Brain microvascular endothelial cell (primary cell): Measurements from ENCODE around the gene ZFAND2A.
A peak's percentile ranks its signal among the peaks of the same experiment; 100 is the strongest.
"Not testable (repeated sequence)": the region's sequence is repeated elsewhere in the genome, so short reads cannot be mapped to it uniquely, and the experiment has no call there.

ENCODE experiments used
- DNase-seq: peaks from one replicate; pipeline ENCODE4 v3.0.0-alpha.2; 2020
- H3K27ac ChIP-seq: fragments of 250-450 bp; sonication (Bioruptor Pico); 2 replicates; pipeline ENCODE4 v1.5.1; 2020; ENCODE audit warnings: mild to moderate bottlenecking, moderate library complexity
- H3K27me3 ChIP-seq: fragments of 250-450 bp; sonication (Bioruptor Pico); replicated peaks from 2 replicates; pipeline ENCODE4 v1.5.1; 2020; ENCODE audit warnings: mild to moderate bottlenecking
- H3K36me3 ChIP-seq: fragments of 250-450 bp; sonication (Bioruptor Pico); replicated peaks from 2 replicates; pipeline ENCODE4 v1.5.1; 2020; ENCODE audit warnings: mild to moderate bottlenecking
- H3K4me3 ChIP-seq: 2 replicates; pipeline ENCODE4 v1.5.1; 2011; ENCODE audit warnings: low read depth, mild to moderate bottlenecking, control low read depth, low read length, moderate library complexity
- in situ Hi-C: cut with HindIII; loops from 2 replicates; pipeline ENCODE4 v1.10.0; 2017; ENCODE audit warnings: low sequenced_read_pairs, low pct_ligation_motif_present
- TF ChIP-seq, protein P1 (sequence below): IDR thresholded peaks from 2 replicates; pipeline ENCODE4 v1.5.1; 2011; ENCODE audit warnings: low read depth, mild to moderate bottlenecking, moderate library complexity, low read length, control low read depth, inconsistent platforms; ENCODE audit errors: missing control alignments

Gene ZFAND2A

DNA sequence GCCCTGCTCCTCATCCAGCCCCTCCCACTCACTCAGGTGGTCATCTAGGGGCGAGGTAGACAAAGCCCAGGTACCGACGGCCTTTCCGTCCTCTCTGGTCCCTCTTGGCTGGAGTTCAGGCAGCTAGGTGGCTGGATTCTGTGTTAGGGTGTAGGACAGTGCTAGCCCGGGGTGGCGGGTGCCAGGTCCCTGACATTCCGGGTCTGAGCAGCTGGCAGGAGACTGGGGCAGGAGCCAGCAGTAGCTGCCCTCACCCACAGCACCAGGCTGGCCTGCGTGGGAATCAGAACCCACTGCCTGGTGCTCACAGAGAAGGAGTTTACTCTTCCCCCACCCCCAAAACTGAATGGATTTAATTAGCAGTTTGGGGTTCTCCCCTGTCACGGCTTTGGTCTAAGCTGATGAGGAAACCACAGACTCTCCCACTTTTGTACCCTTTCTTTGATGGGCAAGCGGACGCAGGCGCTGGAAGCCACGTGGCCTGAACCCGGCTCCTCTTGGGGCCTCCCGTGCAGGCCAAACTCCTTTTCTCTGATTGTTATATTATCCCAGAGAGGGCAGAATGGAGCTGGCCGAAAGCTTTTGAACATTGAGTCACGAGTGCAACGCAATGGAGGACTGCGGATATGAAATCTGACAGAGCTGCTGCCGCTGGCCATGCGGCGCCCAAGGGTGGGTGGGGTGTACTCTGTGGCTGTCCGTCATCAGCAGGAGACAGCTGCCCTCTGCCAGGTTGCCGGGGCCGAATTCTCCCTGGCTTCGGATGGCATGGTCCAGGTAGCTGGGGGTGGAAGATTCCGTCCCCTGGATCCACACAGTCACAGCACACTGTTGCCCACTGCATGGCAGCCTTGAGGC, 12.9 kb upstream of the ZFAND2A start:
- Histone ChIP-seq H3K27ac (no peak overlapping the region), H3K4me3 (no peak overlapping the region), H3K27me3 (no peaks in the 10 kb centered on the region), H3K36me3 (no peaks in the 10 kb centered on the region)
- in situ Hi-C loops: no loop called here
- no peak for DNase-seq
- TF ChIP-seq, protein P1, sequence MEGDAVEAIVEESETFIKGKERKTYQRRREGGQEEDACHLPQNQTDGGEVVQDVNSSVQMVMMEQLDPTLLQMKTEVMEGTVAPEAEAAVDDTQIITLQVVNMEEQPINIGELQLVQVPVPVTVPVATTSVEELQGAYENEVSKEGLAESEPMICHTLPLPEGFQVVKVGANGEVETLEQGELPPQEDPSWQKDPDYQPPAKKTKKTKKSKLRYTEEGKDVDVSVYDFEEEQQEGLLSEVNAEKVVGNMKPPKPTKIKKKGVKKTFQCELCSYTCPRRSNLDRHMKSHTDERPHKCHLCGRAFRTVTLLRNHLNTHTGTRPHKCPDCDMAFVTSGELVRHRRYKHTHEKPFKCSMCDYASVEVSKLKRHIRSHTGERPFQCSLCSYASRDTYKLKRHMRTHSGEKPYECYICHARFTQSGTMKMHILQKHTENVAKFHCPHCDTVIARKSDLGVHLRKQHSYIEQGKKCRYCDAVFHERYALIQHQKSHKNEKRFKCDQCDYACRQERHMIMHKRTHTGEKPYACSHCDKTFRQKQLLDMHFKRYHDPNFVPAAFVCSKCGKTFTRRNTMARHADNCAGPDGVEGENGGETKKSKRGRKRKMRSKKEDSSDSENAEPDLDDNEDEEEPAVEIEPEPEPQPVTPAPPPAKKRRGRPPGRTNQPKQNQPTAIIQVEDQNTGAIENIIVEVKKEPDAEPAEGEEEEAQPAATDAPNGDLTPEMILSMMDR: no peak

- H3K4me3 ChIP-seq, H3K27me3 ChIP-seq, in situ Hi-C loops, H3K27ac ChIP-seq, H3K36me3 ChIP-seq: not testable (repeated sequence)
- DNase-seq: peak; percentile 20
Measured at GRCh38 chr7:1171516-1171915, 11.5 kb upstream of the ZFAND2A start.

DNA sequence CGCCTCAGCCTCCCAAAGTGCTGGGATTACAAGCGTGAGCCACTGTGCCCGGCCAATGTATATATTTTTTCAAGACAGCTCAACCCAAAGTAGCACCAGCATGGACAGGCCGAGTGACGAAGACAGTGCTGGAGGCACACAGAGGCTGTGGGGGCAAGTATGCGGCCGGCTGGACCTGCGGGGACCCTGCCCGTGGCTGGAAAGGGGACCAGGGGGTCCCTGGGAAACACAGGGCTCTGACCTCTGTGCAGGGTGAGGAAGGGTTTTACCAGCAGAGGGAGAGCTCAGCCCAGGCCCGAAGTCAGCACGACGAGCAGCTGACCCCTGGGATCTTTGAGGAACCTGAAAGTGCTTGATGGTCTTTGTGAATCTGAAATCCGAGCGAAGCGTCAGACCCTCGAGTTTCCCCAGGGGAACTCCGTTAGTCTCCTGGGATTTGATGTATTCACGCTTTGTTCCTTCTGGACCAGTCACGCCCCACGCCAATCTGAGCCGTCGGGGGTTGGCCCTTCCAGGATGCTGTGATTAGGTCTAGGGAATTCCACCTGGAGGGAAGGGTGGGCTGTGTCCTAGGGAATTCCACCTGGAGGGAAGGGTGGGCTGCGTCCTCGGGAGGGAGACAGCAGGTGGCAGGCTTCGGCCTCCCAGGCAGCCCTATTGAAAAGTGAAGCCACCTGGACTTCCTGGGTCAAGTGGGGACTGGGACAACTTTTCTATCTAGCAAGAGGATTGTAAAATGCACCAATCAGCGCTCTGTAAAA, 10.9 kb upstream of the ZFAND2A start:
- TF ChIP-seq, protein P1: no peak
- in situ Hi-C loops: no loop called here
- Histone ChIP-seq H3K4me3 (no peak overlapping the region), H3K27ac (no peak overlapping the region), H3K27me3 (no peaks in the 10 kb centered on the region), H3K36me3 (no peaks in the 10 kb centered on the region)
- DNase-seq: no peak

GRCh38 chr7:1169409-1170368, 9.7 kb upstream of the ZFAND2A start:
- in situ Hi-C loops: no loop called here
- peak; percentile 61 for DNase-seq
- no peak overlapping the region for H3K27ac ChIP-seq

GRCh38 chr7:1168422-1168821, 8.4 kb upstream of the ZFAND2A start:
- no peak for DNase-seq
- in situ Hi-C loops: no loop called here
- no peaks in the 10 kb centered on the region for H3K36me3 ChIP-seq
- TF ChIP-seq, protein P1: no peak
- H3K4me3 ChIP-seq: no peak overlapping the region
- H3K27me3 ChIP-seq: no peaks in the 10 kb centered on the region
- no peak overlapping the region for H3K27ac ChIP-seq

More at GRCh38 chr7:1169409-1170368, 9.7 kb upstream of the ZFAND2A start:
- Histone ChIP-seq H3K27me3 (no peaks in the 10 kb centered on the region), H3K4me3 (peak overlapping the region; percentile 52), H3K36me3 (no peaks in the 10 kb centered on the region)
- TF ChIP-seq, protein P1: peak; percentile 87
